Stomach (tissue), 4 donors: Measurements from ENCODE around the gene PTPRU.

Experiments used
- CTCF ChIP-seq, 7 experiments: fragments of 450-650 bp in 4 of 7; fragments of 200-600 bp in 3 of 7; sonication (generic) in 3 of 7; IDR thresholded peaks; one replicate each; pipeline ENCODE4 v1.5.1; 2016 to 2019; ENCODE audit warnings: antibody characterized with exemption in 7 of 7, control low read depth in 2 of 7, mild to moderate bottlenecking in 1 of 7
- EP300 ChIP-seq: sonication (generic); formaldehyde crosslinking; IDR thresholded peaks from one replicate; pipeline ENCODE4 v1.6.1; 2017; ENCODE audit warnings: antibody characterized with exemption
- POLR2A ChIP-seq, 4 donors: fragments of 450-650 bp; IDR thresholded peaks; one replicate each; pipeline ENCODE4 v1.6.1; 2016; ENCODE audit warnings: antibody characterized with exemption in 4 of 4, control low read depth in 2 of 4, mild to moderate bottlenecking in 1 of 4, moderate library complexity in 1 of 4
- POLR2AphosphoS5 ChIP-seq, 3 donors: sonication (generic); formaldehyde crosslinking; IDR thresholded peaks; one replicate each; pipeline ENCODE4 v1.6.1; 2016; ENCODE audit warnings: antibody characterized with exemption in 3 of 3

- TF ChIP-seq CTCF (IDR thresholded peaks at IDR 0.05) (no peak), EP300 (no peak), POLR2AphosphoS5 (IDR thresholded peaks at IDR 0.05) (no peak), POLR2A (IDR thresholded peaks at IDR 0.05) (no peak)
Observed at GRCh38 chr1:29361686-29362085, 125.4 kb downstream of the PTPRU start.
